ENCODE data around the gene RELN.

Gene RELN

DNA sequence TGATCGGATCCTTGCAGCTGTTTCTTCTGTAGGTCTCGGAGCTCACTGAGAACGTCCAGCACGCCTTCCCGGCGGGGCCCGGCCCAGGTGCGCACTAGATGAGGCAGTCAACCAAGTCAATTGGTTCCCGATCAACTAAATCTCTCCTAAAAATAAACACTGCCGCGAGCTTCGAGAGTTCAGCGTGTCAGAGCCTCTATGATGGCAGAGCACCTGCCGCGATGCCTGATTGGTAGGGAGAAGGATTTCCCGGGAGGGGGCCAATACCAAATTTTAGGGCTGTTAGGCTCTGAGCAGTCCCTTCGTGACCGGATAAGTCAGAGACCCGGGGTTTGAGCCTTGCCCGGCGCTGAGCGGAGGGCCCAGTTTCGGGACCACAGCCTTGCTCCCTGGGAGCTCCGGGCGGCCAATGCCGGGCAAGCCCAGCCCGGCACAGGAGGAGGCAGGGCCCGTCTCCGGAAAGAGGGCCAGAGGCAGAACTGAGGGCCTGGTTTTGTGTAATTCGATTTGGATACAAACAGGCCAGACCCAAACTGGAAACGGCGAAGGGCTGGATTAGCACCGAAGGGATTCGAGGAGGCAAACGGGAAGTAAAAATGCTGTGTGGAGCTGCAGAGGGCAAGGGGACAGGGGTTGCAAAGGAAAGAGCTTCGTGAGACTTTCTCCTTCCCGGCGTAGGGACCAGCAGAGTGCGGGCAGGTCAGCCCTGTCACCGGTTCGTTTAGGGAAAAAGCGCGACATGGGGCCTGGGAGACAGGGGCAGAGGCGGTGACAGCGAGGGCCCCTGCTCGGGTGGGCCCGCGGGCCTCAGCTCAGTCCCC, 544.0 kb downstream of the RELN start:
- no peak for DNase-seq

DNA sequence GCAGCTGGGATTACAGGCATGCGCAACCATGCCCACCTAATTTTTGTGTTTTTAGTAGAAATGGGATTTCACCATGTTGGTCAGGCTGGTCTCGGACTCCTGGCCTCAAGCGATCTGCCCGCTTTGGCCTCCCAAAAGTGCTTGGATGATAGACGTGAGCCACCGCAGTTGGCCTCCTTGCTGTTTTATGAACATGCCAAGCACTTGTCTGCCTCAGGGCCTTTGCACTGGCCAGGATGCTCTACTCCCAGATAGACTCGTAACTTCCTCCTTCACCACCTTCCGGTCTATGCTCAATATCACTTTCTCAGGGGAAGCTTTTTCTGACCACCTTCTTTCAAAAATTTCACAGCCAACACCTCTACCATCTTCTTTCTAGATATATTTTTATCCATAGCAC, 549.8 kb downstream of the RELN start:
- no peak for DNase-seq

- DNase-seq, result no peak
Observed at GRCh38 chr7:103437623-103438022, 551.8 kb downstream of the RELN start.

DNA sequence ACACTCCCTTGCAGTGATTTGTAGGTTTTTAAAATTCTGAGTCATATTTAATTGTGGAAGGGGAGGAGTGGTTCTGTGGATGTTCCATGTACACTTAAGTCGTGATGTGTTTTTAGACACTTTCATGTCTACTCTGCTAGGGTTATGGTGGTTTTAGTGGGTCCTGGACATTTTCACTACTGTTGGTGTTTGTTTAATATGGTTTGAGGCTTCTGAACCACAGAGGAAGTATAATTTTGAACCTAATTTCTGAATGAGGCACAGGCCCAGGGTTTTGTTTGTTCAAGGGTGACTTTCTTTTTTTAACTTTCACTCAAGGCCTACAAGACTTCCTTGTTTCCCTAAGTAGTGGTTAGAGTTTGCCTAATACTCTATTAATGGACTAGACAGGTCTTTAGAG, 556.7 kb downstream of the RELN start:
- DNase-seq, result no peak

DNA sequence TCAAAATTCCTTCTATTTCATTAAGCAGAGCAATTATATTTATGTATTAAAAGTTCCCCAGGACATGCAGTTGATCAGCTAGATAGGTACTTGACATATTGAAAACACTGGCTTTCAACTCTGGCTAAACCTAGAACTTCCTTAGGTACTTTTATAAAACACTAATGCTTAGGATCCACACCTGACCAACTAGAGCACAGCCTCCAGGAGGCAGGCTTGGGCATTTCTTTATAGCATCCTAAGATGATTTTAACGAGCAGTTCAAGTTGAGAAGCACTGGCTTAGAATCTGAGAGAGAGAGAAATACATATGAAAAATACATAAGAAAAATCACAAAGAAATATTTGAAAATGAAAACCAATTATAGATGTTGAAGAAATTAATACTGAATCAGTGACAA, 564.3 kb downstream of the RELN start:
- DNase-seq, result no peak

DNA sequence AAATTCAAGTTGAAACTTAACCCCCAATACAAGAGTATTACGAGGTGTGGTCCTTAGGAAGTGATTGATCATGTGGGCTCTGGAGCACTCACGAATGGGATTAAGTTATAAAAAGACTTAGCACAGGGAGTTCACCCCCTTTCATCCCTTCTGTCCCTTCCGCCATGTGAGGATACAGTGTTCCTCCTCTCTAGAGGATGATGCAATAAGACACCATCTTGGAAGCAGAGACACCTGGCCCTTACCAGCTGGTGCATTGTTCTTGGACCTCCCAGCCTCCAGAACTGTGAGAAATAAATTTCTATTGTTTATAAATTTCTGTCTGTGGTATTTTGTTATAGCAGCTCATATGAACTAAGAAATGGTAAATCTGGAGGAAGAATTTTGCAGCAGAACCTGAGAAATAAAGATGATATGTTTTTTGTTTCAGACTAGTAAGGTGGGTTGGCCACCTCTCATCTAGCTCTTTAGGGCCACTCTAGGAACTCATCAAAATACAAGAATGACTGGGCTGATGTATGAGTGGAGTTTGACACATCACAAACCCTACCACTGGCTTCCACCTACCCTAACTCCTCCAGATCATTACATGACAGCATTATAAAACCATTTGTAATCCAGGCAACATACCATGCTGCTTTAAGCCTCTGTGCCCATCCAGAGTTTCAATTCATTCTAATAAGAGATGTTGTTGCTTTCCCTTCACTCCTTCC, 565.8 kb downstream of the RELN start:
- DNase-seq, result no peak

Data from SIG-M5 (cell line).